Endothelial cell of umbilical vein (primary cell): ENCODE results near the gene PCDH9. TPM values are rescaled to one million over a fixed set of nuclear protein-coding genes. Genes with fewer than 3 reads are reported as not detected.

Experiments used
- BruUV-seq: library from RNA; stranded (reverse); fragments of 400-500 nt; replicated peaks from 2 replicates; lab custom pipeline; 2021; lab: Mats Ljungman, UMichigan
- CTCF ChIA-PET: fragments of 300-600, 350-600 bp; sonication (Branson Sonifier 250); formaldehyde crosslinking; loops from one replicate; lab custom pipeline; 2021; ENCODE audit warnings: antibody characterized with exemption, inconsistent platforms; lab: Charles Lee
- POLR2A ChIA-PET: fragments of 300-600, 350-600 bp; sonication (Branson Sonifier 250); formaldehyde crosslinking; loops from one replicate; lab custom pipeline; 2021; ENCODE audit warnings: antibody characterized with exemption, inconsistent platforms; lab: Charles Lee
- DNase-seq: peaks from one replicate; pipeline ENCODE4 v3.0.0-alpha.2; 2011; ENCODE audit warnings: low read depth, low spot score
- FAIRE-seq: peaks from 2 replicates; lab custom pipeline; 2011; peaks lifted over from hg19 to GRCh38; lab: Jason Lieb, UNC
- H2AFZ ChIP-seq: 2 replicates; pipeline ENCODE4 v1.6.0; 2012; ENCODE audit warnings: low read depth, low read length, control low read depth, inconsistent platforms
- H3K27ac ChIP-seq: 2 replicates; pipeline ENCODE4 v1.5.1; 2011; ENCODE audit warnings: low read depth, mild to moderate bottlenecking, control low read depth, low read length, moderate library complexity; ENCODE audit not compliant: insufficient read depth
- H3K27me3 ChIP-seq, 2 experiments: 2 replicates each; pipeline versions ENCODE4 v1.6.0 to v1.6.1; 2011; ENCODE audit warnings: low read length in 2 of 2, mixed read lengths in 1 of 2; ENCODE audit not compliant: control insufficient read depth in 2 of 2, insufficient read depth in 2 of 2
- H3K36me3 ChIP-seq, 2 experiments: 2 replicates in 1 of 2; 3 replicates in 1 of 2; pipeline ENCODE4 v1.5.1; 2011; ENCODE audit warnings: low read length in 2 of 2, mild to moderate bottlenecking in 1 of 2, moderate library complexity in 1 of 2; ENCODE audit not compliant: control insufficient read depth in 2 of 2, insufficient read depth in 2 of 2; ENCODE audit errors: extremely low read depth in 1 of 2
- H3K4me1 ChIP-seq: 3 replicates; pipeline ENCODE4 v1.5.1; 2011; ENCODE audit warnings: mild to moderate bottlenecking, low read length; ENCODE audit not compliant: control insufficient read depth, insufficient read depth; ENCODE audit errors: extremely low read depth
- H3K4me2 ChIP-seq: 2 replicates; pipeline ENCODE4 v1.6.1; 2011; ENCODE audit warnings: low read length, control low read depth, mixed read lengths; ENCODE audit not compliant: insufficient read depth
- H3K4me3 ChIP-seq, 3 experiments: fragments of 200-600 bp in 1 of 3; sonication (generic), shearing (Covaris generic) in 1 of 3; replicated peaks in 1 of 3; 2 replicates each; pipeline ENCODE4 v1.5.1; 2011 to 2016; ENCODE audit warnings: control low read depth in 3 of 3, low read length in 3 of 3, mild to moderate bottlenecking in 2 of 3, inconsistent platforms in 1 of 3, low read depth in 1 of 3, moderate library complexity in 1 of 3; ENCODE audit not compliant: insufficient read depth in 1 of 3
- H3K79me2 ChIP-seq: 2 replicates; pipeline ENCODE4 v1.6.0; 2012; ENCODE audit warnings: low read length, inconsistent platforms; ENCODE audit not compliant: control insufficient read depth, insufficient read depth
- H3K9ac ChIP-seq: replicated peaks from 2 replicates; pipeline ENCODE3; 2011; ENCODE audit warnings: low read length, control low read depth; ENCODE audit not compliant: insufficient read depth; ENCODE audit errors: extremely low read depth
- H3K9me1 ChIP-seq: replicated peaks from 3 replicates; pipeline ENCODE4 v1.6.0; 2011; ENCODE audit warnings: mild to moderate bottlenecking, low read length; ENCODE audit not compliant: control insufficient read depth, insufficient read depth; ENCODE audit errors: extremely low read depth
- H3K9me3 ChIP-seq: replicated peaks from 2 replicates; pipeline ENCODE4 v1.5.1; 2012; ENCODE audit warnings: low read length, inconsistent platforms; ENCODE audit not compliant: control insufficient read depth, insufficient read depth
- H4K20me1 ChIP-seq: replicated peaks from 2 replicates; pipeline ENCODE3; 2011; ENCODE audit warnings: mild to moderate bottlenecking, low read length; ENCODE audit not compliant: control insufficient read depth, insufficient read depth; ENCODE audit errors: extremely low read depth
- CTCF ChIP-seq, 2 donors: IDR thresholded peaks; 1 replicate in 1 of 2; 2 replicates in 1 of 2; pipeline ENCODE4 v1.5.1; 2011; ENCODE audit warnings: low read length in 2 of 2, mild to moderate bottlenecking in 2 of 2, moderate library complexity in 2 of 2, control low read depth in 1 of 2, inconsistent platforms in 1 of 2, low read depth in 1 of 2; ENCODE audit not compliant: insufficient read depth in 1 of 2; ENCODE audit errors: extremely low read depth in 1 of 2
- EZH2 ChIP-seq: IDR thresholded peaks from 2 replicates; pipeline ENCODE4 v1.6.1; 2012; ENCODE audit warnings: borderline replicate concordance, low read depth, mild to moderate bottlenecking, moderate library complexity, low read length, inconsistent platforms; ENCODE audit not compliant: severe bottlenecking
- FOS ChIP-seq: IDR thresholded peaks from 2 replicates; pipeline ENCODE4 v1.6.1; 2011; ENCODE audit warnings: mild to moderate bottlenecking, low read length, moderate library complexity, borderline replicate concordance; ENCODE audit not compliant: insufficient read depth
- GATA2 ChIP-seq: IDR thresholded peaks from 2 replicates; pipeline ENCODE4 v1.7.0; 2011; ENCODE audit warnings: low read depth, mild to moderate bottlenecking, moderate library complexity, mixed read lengths, low read length; ENCODE audit not compliant: insufficient read length, insufficient read depth
- JUN ChIP-seq: IDR thresholded peaks from 2 replicates; pipeline ENCODE4 v1.6.1; 2011; ENCODE audit warnings: borderline replicate concordance, low read depth; ENCODE audit not compliant: insufficient read length, insufficient read depth
- MAX ChIP-seq: IDR thresholded peaks from 2 replicates; pipeline ENCODE4 v1.6.1; 2011; ENCODE audit not compliant: insufficient read depth, insufficient read length
- MYC ChIP-seq: IDR thresholded peaks from one replicate; pipeline ENCODE4 v1.6.1; 2011; ENCODE audit warnings: mild to moderate bottlenecking, low read depth, low read length
- POLR2A ChIP-seq: IDR thresholded peaks from 2 replicates; pipeline ENCODE4 v1.6.1; 2012; ENCODE audit warnings: low read depth, mild to moderate bottlenecking, control low read depth, low read length
- POLR2AphosphoS5 ChIP-seq: IDR thresholded peaks from 2 replicates; pipeline ENCODE4 v1.6.1; 2012; ENCODE audit warnings: low read depth, mild to moderate bottlenecking, control low read depth, low read length, moderate library complexity; ENCODE audit not compliant: insufficient read depth
- dilution Hi-C: fragments of 300-500 bp; cut with MboI; formaldehyde crosslinking; loops from one replicate; pipeline ENCODE4 v1.15.0; 2019; ENCODE audit warnings: low sequenced_read_pairs; ENCODE audit not compliant: extremely low pct_ligation_motif_present
- intact Hi-C: fragments of 100-400 bp; cut with micrococcal nuclease; formaldehyde crosslinking; loops from one replicate; pipeline ENCODE4 v1.10.0; 2022
- polyA plus RNA-seq, 4 experiments: library from polyadenylated mRNA; depleted of rRNA in 3 of 4; stranded (reverse) in 3 of 4; unstranded in 1 of 4; fragments of >200 nt; gene quantifications; 2 replicates each; pipeline versions ENCODE4 v1.2.1 to v1.2.3, GENCODE V29; 2011 to 2012; ENCODE audit warnings: missing spikeins in 1 of 4
- total RNA-seq: library from RNA; stranded (reverse); gene quantifications from 2 replicates; pipeline ENCODE4 v1.2.3, GENCODE V29; 2021

The PCDH9 gene
- total and polyA plus RNA-seq, 2 donors (not counting 3 experiments of a cell fraction or from before 2014, with no cell fraction given), result 1.1 to 5.2 TPM

- intact Hi-C loops, result no loop called here
- H3K4me1 ChIP-seq, result peaks cover 7% of the 10 kb centered on the region
- FAIRE-seq (peak; percentile 63), DNase-seq (peak; percentile 47)
- peak overlapping the region; percentile 36 for H3K4me2 ChIP-seq
- H3K79me2 ChIP-seq, result no peaks in the 10 kb centered on the region
- no peaks in the 10 kb centered on the region for H3K36me3 ChIP-seq
- ChIA-PET POLR2A (no interaction called here), CTCF (interaction anchor here (0.9 to 1.3 kb wide), 2 partner anchors 13 to 54 kb away, joined by 3 read pairs; no protein-coding TSS in a partner anchor)
- no peaks in the 10 kb centered on the region for H3K9me3 ChIP-seq
- dilution Hi-C loops, result no loop called here
- H3K4me3 ChIP-seq, result no peak overlapping the region
- H3K9me1 ChIP-seq, result no peaks in the 10 kb centered on the region
- H3K9ac ChIP-seq, result no peak overlapping the region
- H3K27me3 ChIP-seq, result no peaks in the 10 kb centered on the region
- no TSS peak for BruUV-seq
- H2AFZ ChIP-seq, result no peak overlapping the region
- TF ChIP-seq JUN (peak; percentile 94), GATA2 (no peak), CTCF (IDR thresholded peaks at IDR 0.05; ENCODE audit: extremely low read depth in 1 of 2, insufficient read depth in 1 of 2, low read depth in 1 of 2, low read length in 2 of 2) (no peak)
- H3K27ac ChIP-seq, result peak overlapping the region; percentile 37
- no peaks in the 10 kb centered on the region for H4K20me1 ChIP-seq
These were observed 290.0 kb downstream of the PCDH9 start for GRCh38 chr13:66940113-66940512.

GRCh38 chr13:66937423-66937822 lies 292.7 kb downstream of the PCDH9 start:
- CTCF ChIA-PET, result no interaction called here

More at GRCh38 chr13:66937423-66937822, 292.7 kb downstream of the PCDH9 start:
- Histone ChIP-seq H2AFZ (no peak overlapping the region), H3K9me3 (no peaks in the 10 kb centered on the region), H4K20me1 (no peaks in the 10 kb centered on the region), H3K9ac (no peak overlapping the region), H3K27me3 (no peaks in the 10 kb centered on the region), H3K4me3 (no peak overlapping the region), H3K79me2 (no peaks in the 10 kb centered on the region), H3K27ac (no peak overlapping the region), H3K4me2 (no peak overlapping the region), H3K4me1 (peaks cover 7% of the 10 kb centered on the region), H3K36me3 (no peaks in the 10 kb centered on the region), H3K9me1 (no peaks in the 10 kb centered on the region)
- dilution Hi-C loops, result no loop called here
- TF ChIP-seq GATA2 (no peak), CTCF (IDR thresholded peaks at IDR 0.05; ENCODE audit: extremely low read depth in 1 of 2, insufficient read depth in 1 of 2, low read depth in 1 of 2, low read length in 2 of 2) (no peak), EZH2 (no peak), MYC (no peak), JUN (no peak), MAX (no peak), POLR2A (no peak), POLR2AphosphoS5 (no peak), FOS (no peak)
- DNase-seq (no peak), FAIRE-seq (no peak)
- POLR2A ChIA-PET, result no interaction called here
- intact Hi-C loops, result no loop called here
- no TSS peak for BruUV-seq
